ENCODE measurements around the gene MSH2. TPM values are rescaled to one million over a fixed set of nuclear protein-coding genes. Genes with fewer than 3 reads are reported as not detected.
"Not testable (repeated sequence)": the region's sequence is repeated elsewhere in the genome, so short reads cannot be mapped to it uniquely, and the experiment has no call there.

MSH2 gene
- total and polyA plus RNA-seq, 2 experiments from 2014 or later = 17.8 to 21.8 TPM

GRCh38 chr2:47359375-47359868, 43.5 kb upstream of the MSH2 start:
- Histone ChIP-seq H3K36me3 (ENCODE audit: low read depth) (no peaks in the 10 kb centered on the region), H2AFZ (no peak overlapping the region), H3K27me3 (replicated peaks; ENCODE audit: insufficient read depth) (no peaks in the 10 kb centered on the region), H3K9ac (no peak overlapping the region), H3K9me3 (ENCODE audit: low read depth) (no peaks in the 10 kb centered on the region), H3K4me2 (ENCODE audit: unreplicated experiment) (no peak overlapping the region), H3K9me2 (ENCODE audit: insufficient read depth) (no peaks in the 10 kb centered on the region), H4K20me1 (ENCODE audit: insufficient read depth) (no peaks in the 10 kb centered on the region), H3K4me3 (no peak overlapping the region), H3F3A (ENCODE audit: insufficient read depth) (peaks cover 32% of the 10 kb centered on the region; the same call in 1 of the 2 replicates), H3K27ac (no peak overlapping the region), H3K79me2 (ENCODE audit: insufficient read depth) (no peaks in the 10 kb centered on the region), H3K4me1 (ENCODE audit: insufficient read depth) (peaks cover 21% of the 10 kb centered on the region)
- no peak for DNase-seq
- in situ Hi-C loops (cut with MboI) = no loop called here
- TF ChIP-seq EZH2phosphoT487 (IDR thresholded peaks at IDR 0.05; ENCODE audit: insufficient read depth, low read depth) (no peak), EZH2 (IDR thresholded peaks at IDR 0.05; ENCODE audit: insufficient read depth, poor library complexity, severe bottlenecking) (no peak)
- WGBS, 2 experiments (ENCODE audit: low coverage in 1 of 2, low lambda C conversion rate in 2 of 2, missing lambda C conversion rate in 2 of 2) = 94% methylated on average over 10 of the region's 10 CpGs

- in situ Hi-C loops (cut with MboI) = no loop called here
- WGBS, 2 experiments (ENCODE audit: low coverage in 1 of 2, low lambda C conversion rate in 2 of 2, missing lambda C conversion rate in 2 of 2) = 60 to 74% methylated on average over 3 of the region's 3 CpGs
Observed at GRCh38 chr2:47360283-47360682, 42.7 kb upstream of the MSH2 start.

DNA sequence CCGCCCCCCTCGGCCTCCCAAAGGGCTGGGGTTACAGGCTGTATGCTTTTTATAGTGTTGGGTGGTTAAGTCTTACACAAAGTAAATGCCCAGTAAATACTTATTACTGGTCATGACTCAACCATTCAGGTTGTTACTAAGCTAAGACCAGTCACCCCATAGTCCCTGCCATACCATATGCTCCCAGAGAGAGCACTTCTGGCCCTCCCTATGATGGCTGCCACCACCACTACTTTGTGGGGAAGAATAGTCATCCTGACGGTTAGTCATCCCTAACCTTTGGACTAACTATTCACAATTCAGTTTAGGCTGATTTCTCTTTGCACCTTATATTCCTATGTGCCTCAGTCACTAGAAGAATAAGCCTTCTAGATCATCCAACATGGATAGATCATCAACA, 42.0 kb upstream of the MSH2 start:
- no peaks in the 10 kb centered on the region for H4K20me1 ChIP-seq (ENCODE audit: insufficient read depth)
- no peaks in the 10 kb centered on the region for H3K79me2 ChIP-seq (ENCODE audit: insufficient read depth)
- no peak overlapping the region for H3K4me3 ChIP-seq
- no peak overlapping the region for H3K4me2 ChIP-seq (ENCODE audit: unreplicated experiment)
- H3K9ac ChIP-seq = no peak overlapping the region
- peak; percentile 95 for DNase-seq
- TF ChIP-seq EZH2 (IDR thresholded peaks at IDR 0.05; ENCODE audit: insufficient read depth, poor library complexity, severe bottlenecking) = no peak
- TF ChIP-seq EZH2phosphoT487 (IDR thresholded peaks at IDR 0.05; ENCODE audit: insufficient read depth, low read depth) = no peak
- WGBS, 2 experiments (ENCODE audit: low coverage in 1 of 2, low lambda C conversion rate in 2 of 2, missing lambda C conversion rate in 2 of 2) = 48 to 49% methylated on average over 3 of the region's 3 CpGs
- peaks cover 15% of the 10 kb centered on the region for H3K4me1 ChIP-seq (ENCODE audit: insufficient read depth)
- H3K36me3 ChIP-seq (ENCODE audit: low read depth) = no peaks in the 10 kb centered on the region
- peaks cover 26% of the 10 kb centered on the region; the same call in 1 of the 2 replicates for H3F3A ChIP-seq (ENCODE audit: insufficient read depth)
- no peaks in the 10 kb centered on the region for H3K9me3 ChIP-seq (ENCODE audit: low read depth)
- H3K27ac ChIP-seq = peak overlapping the region; percentile 33
- H2AFZ ChIP-seq = no peak overlapping the region
- in situ Hi-C loops (cut with MboI) = no loop called here
- no peaks in the 10 kb centered on the region for H3K27me3 ChIP-seq (replicated peaks; ENCODE audit: insufficient read depth)
- no peaks in the 10 kb centered on the region for H3K9me2 ChIP-seq (ENCODE audit: insufficient read depth)

More at GRCh38 chr2:47360283-47360682, 42.7 kb upstream of the MSH2 start:
- H3K4me2 ChIP-seq (ENCODE audit: unreplicated experiment) = no peak overlapping the region
- no peak overlapping the region for H3K4me3 ChIP-seq
- H3F3A ChIP-seq (ENCODE audit: insufficient read depth) = peaks cover 26% of the 10 kb centered on the region; the same call in 1 of the 2 replicates
- H3K27ac ChIP-seq = peak overlapping the region; percentile 33
- H3K36me3 ChIP-seq (ENCODE audit: low read depth) = no peaks in the 10 kb centered on the region
- H3K9me3 ChIP-seq (ENCODE audit: low read depth) = no peaks in the 10 kb centered on the region
- no peaks in the 10 kb centered on the region for H3K27me3 ChIP-seq (replicated peaks; ENCODE audit: insufficient read depth)
- no peak overlapping the region for H3K9ac ChIP-seq
- H2AFZ ChIP-seq = no peak overlapping the region
- peaks cover 15% of the 10 kb centered on the region for H3K4me1 ChIP-seq (ENCODE audit: insufficient read depth)
- no peak for DNase-seq
- H3K79me2 ChIP-seq (ENCODE audit: insufficient read depth) = no peaks in the 10 kb centered on the region
- no peaks in the 10 kb centered on the region for H4K20me1 ChIP-seq (ENCODE audit: insufficient read depth)
- no peaks in the 10 kb centered on the region for H3K9me2 ChIP-seq (ENCODE audit: insufficient read depth)
- TF ChIP-seq EZH2phosphoT487 (IDR thresholded peaks at IDR 0.05; ENCODE audit: insufficient read depth, low read depth) (no peak), EZH2 (IDR thresholded peaks at IDR 0.05; ENCODE audit: insufficient read depth, poor library complexity, severe bottlenecking) (no peak)

GRCh38 chr2:47361505-47362229, 41.3 kb upstream of the MSH2 start:
- Histone ChIP-seq H3K27ac (0 out of 2 replicates have a peak overlapping the region, but pooled peaks have one; percentile 17), H3K4me1 (ENCODE audit: insufficient read depth) (peaks cover 13% of the 10 kb centered on the region), H3F3A (ENCODE audit: insufficient read depth) (peaks cover 24% of the 10 kb centered on the region; the same call in 1 of the 2 replicates)
- DNase-seq; H3K36me3 ChIP-seq (ENCODE audit: low read depth); H3K4me3 ChIP-seq; H3K9ac ChIP-seq; H3K4me2 ChIP-seq (ENCODE audit: unreplicated experiment); H2AFZ ChIP-seq; H3K9me2 ChIP-seq (ENCODE audit: insufficient read depth); H3K27me3 ChIP-seq (replicated peaks; ENCODE audit: insufficient read depth); in situ Hi-C loops (cut with MboI); H4K20me1 ChIP-seq (ENCODE audit: insufficient read depth); H3K9me3 ChIP-seq (ENCODE audit: low read depth); H3K79me2 ChIP-seq (ENCODE audit: insufficient read depth): not testable (repeated sequence)
- 96 to 97% methylated on average over 10 of the region's 10 CpGs for WGBS, 2 experiments (ENCODE audit: low coverage in 1 of 2, low lambda C conversion rate in 2 of 2, missing lambda C conversion rate in 2 of 2)

All from GM23248 (cell line).